Keratinocyte (primary cell): ENCODE data around the gene VPS8.

Experiments used
- CTCF ChIP-seq, 3 experiments: IDR thresholded peaks in 1 of 3; conservative IDR thresholded peaks in 1 of 3; optimal IDR thresholded peaks in 1 of 3; 2 replicates in 2 of 3; 3 replicates in 1 of 3; pipeline versions ENCODE3 to v1.5.1; 2011; ENCODE audit warnings: low read length in 3 of 3, mild to moderate bottlenecking in 3 of 3, moderate library complexity in 2 of 3, control low read depth in 1 of 3, inconsistent platforms in 1 of 3; ENCODE audit not compliant: insufficient read depth in 2 of 3; ENCODE audit errors: extremely low read depth in 1 of 3
- EZH2 ChIP-seq: IDR thresholded peaks from one replicate; pipeline ENCODE4 v1.6.1; 2012; ENCODE audit warnings: inconsistent platforms, mild to moderate bottlenecking, low read length, moderate library complexity

- no peak for TF ChIP-seq CTCF (optimal IDR thresholded peaks at IDR 0.05 in 1 of 3, IDR thresholded peaks at IDR 0.05 in 1 of 3, conservative IDR thresholded peaks at IDR 0.05 in 1 of 3; ENCODE audit: extremely low read depth in 1 of 3, insufficient read depth in 2 of 3, low read length in 3 of 3)
- no peak for TF ChIP-seq EZH2
These were observed 42.4 kb upstream of the VPS8 start for GRCh38 chr3:184769382-184770170.
